ENCODE results near the gene LGALS3BP. TPM values are rescaled to one million over a fixed set of nuclear protein-coding genes. Genes with fewer than 3 reads are reported as not detected.
A peak's percentile ranks its signal among the peaks of the same experiment; 100 is the strongest.

Gene LGALS3BP, protein sequence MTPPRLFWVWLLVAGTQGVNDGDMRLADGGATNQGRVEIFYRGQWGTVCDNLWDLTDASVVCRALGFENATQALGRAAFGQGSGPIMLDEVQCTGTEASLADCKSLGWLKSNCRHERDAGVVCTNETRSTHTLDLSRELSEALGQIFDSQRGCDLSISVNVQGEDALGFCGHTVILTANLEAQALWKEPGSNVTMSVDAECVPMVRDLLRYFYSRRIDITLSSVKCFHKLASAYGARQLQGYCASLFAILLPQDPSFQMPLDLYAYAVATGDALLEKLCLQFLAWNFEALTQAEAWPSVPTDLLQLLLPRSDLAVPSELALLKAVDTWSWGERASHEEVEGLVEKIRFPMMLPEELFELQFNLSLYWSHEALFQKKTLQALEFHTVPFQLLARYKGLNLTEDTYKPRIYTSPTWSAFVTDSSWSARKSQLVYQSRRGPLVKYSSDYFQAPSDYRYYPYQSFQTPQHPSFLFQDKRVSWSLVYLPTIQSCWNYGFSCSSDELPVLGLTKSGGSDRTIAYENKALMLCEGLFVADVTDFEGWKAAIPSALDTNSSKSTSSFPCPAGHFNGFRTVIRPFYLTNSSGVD
- total RNA-seq (2021) (507 and 685 TPM in 2 replicates), Bru-seq, nascent RNA (percentile 67 among the genes with signal in this experiment), BruChase-seq, experiment 1, labeled RNA remaining after a 2-hour chase (percentile 75 among the genes with signal in this experiment), BruChase-seq, experiment 2, labeled RNA remaining after a 6-hour chase (percentile 88 among the genes with signal in this experiment)
- long read RNA-seq, transcript LGALS3BP-201 (6 exons, 2,405 nt) = major isoform, 880 of 1,025 reads
- long read RNA-seq, transcript LGALS3BP-210 (3 exons, 882 nt) = minor isoform, 8 of 1,025 reads
- long read RNA-seq, transcript LGALS3BP-218 (5 exons, 1,961 nt) = minor isoform, 6 of 1,025 reads
- long read RNA-seq, transcript LGALS3BP-202 (5 exons, 936 nt) = minor isoform, 14 of 1,025 reads
- long read RNA-seq, partial matches to known transcripts = 38 of 1,025 reads
- long read RNA-seq, other reads (novel, unspliced or antisense) = 79 of 1,025 reads

DNA sequence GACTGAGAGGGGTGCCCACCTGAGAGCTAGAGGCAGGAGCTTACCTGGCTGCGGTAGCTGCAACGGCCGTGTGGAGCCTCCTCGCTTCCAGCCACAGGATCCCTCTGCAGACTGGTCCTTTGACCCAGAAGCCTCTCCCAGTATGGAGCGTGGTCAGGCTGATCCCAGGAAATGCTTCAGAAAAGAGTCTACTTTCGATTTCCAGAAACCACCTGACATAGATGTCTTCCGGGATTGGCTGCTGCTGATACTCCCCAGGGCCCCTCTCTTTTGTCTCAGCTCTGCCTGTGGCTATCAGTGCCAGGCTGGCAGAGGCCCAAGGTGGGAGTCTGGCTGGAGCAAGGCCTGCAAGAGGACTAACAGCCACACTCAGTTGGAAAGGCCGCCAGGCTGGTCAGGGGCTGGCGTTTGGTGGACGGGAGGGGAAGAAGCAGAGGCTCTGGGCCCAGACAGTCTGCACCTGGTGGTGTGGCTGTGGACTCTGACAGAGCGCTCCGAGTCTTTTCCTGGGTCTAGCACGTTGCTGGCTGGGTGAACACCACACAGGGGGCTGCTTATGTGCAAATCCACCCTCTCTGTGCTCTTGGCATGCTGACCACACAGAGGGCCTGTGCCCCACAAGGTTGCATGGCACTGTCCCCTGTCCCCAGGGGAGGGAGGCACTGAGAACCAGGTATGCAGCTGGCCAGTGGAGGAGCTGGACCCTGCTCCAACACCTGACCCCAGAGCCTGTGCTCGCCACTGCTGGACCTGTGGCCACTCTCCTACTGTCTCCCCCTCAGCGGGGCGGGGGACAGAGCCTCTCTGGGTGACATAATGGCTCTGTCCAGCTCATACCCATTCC lies at the start of gene LGALS3BP:
LGALS3BP (minus strand) TSS at position 144 of the 844 bp plus-strand sequence. CDS start 2,732 bp downstream, outside the sequence.
- ChIA-PET CTCF (interaction anchor here (0.6 to 0.9 kb wide), 2 partner anchors 18 to 126 kb away, joined by 3 to 6 read pairs; no protein-coding TSS in a partner anchor), POLR2A (ENCODE audit: unreplicated experiment) (interaction anchor here (0.5 to 0.6 kb wide), 2 partner anchors 9 to 38 kb away, joined by 5 to 23 read pairs; no protein-coding TSS in a partner anchor)
- peak within 1 kb of the TSS; percentile 45; the same call in 1 of the 2 replicates for H3K27ac ChIP-seq
- no TSS peak for BruUV-seq (replicated peaks)
- peaks cover 21% of the 10 kb centered on the region for H3K4me1 ChIP-seq (replicated peaks; ENCODE audit: insufficient read depth)
- H2AFZ ChIP-seq = peak within 1 kb of the TSS; percentile 64; the same call in 1 of the 2 replicates
- peaks cover 33% of the 10 kb centered on the region for H3K79me2 ChIP-seq (ENCODE audit: low read depth)
- no peaks in the 10 kb centered on the region for H3K36me3 ChIP-seq (ENCODE audit: low read depth)
- peak; percentile 76 to 87 for DNase-seq
- no peaks in the 10 kb centered on the region for H3K9me3 ChIP-seq (ENCODE audit: insufficient read depth, low read depth)
- intact Hi-C loops (cut with micrococcal nuclease; ENCODE audit: unreplicated experiment) = loop anchor here (2.0 kb wide), 1 partner anchor 25 kb away; no protein-coding TSS in a partner anchor
- peak within 1 kb of the TSS; percentile 92 for H3K4me2 ChIP-seq
- no peaks in the 10 kb centered on the region; the same call in 1 of the 2 replicates for H4K20me1 ChIP-seq (ENCODE audit: insufficient read depth)
- H3K27me3 ChIP-seq (ENCODE audit: insufficient read depth, low read depth) = no peaks in the 10 kb centered on the region
- no peaks in the 10 kb centered on the region for H3K9me2 ChIP-seq (ENCODE audit: insufficient read depth)
- no peak for TF ChIP-seq EZH2 (IDR thresholded peaks at IDR 0.05; ENCODE audit: low read depth)
- TF ChIP-seq, protein P1, sequence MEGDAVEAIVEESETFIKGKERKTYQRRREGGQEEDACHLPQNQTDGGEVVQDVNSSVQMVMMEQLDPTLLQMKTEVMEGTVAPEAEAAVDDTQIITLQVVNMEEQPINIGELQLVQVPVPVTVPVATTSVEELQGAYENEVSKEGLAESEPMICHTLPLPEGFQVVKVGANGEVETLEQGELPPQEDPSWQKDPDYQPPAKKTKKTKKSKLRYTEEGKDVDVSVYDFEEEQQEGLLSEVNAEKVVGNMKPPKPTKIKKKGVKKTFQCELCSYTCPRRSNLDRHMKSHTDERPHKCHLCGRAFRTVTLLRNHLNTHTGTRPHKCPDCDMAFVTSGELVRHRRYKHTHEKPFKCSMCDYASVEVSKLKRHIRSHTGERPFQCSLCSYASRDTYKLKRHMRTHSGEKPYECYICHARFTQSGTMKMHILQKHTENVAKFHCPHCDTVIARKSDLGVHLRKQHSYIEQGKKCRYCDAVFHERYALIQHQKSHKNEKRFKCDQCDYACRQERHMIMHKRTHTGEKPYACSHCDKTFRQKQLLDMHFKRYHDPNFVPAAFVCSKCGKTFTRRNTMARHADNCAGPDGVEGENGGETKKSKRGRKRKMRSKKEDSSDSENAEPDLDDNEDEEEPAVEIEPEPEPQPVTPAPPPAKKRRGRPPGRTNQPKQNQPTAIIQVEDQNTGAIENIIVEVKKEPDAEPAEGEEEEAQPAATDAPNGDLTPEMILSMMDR (conservative IDR thresholded peaks at IDR 0.05) = no peak
- H3F3A ChIP-seq (ENCODE audit: insufficient read depth, low read depth) = no peaks in the 10 kb centered on the region; the same call in 1 of the 2 replicates
- peak within 1 kb of the TSS; percentile 81 for H3K4me3 ChIP-seq

DNA sequence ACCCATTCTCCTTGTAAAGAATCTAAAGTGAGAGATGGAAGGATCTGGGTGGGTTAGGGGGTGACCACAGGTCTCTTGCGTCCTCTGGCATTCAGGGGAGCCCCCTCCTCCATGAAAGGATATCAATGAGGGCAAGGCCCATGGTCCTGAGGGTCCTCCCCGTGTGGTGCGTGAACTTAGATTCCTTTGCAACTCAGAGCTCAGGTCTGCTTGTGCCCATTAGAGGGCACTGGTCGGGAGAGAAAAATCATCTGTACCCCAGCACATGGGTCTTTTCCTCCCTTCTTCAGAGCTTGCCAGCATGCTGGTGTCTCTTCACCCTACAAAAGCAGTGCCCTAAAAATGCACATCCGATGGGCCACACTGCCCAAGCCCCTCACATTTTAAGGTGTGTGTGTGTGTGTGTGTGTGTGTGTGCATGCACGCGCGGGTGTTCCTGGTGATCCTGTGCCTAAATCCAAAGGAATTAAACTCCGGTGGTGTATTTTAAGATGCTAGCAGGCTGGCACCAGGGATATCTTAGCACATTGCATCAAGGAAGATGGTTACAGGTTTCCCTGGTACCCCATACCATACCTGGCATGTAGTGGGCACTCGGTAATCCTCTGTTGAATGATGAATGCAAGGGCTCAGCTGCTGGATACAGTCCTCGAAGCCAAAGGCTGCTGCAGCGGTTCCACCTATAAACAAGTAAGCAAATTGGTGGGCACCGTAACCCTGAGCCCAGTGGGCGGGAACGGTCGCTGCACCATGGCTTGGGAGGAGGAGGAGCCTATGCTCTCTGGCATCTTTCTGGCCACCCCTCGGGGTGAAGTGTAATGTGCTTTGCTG lies 49.0 kb upstream of the LGALS3BP start:
- CTCF ChIA-PET = interaction anchor here (0.7 kb wide), 1 partner anchor 43 kb away, joined by 3 read pairs; no protein-coding TSS in a partner anchor

More for the DNA sequence above, 49.0 kb upstream of the LGALS3BP start:
- Histone ChIP-seq H3K36me3 (ENCODE audit: low read depth) (no peaks in the 10 kb centered on the region), H3K4me2 (no peak overlapping the region), H3K9me2 (ENCODE audit: insufficient read depth) (no peaks in the 10 kb centered on the region), H2AFZ (no peak overlapping the region), H3K27ac (no peak overlapping the region), H3F3A (ENCODE audit: insufficient read depth, low read depth) (0 out of 2 replicates have a peak, but pooled peaks cover 6% of the 10 kb centered on the region), H3K4me1 (replicated peaks; ENCODE audit: insufficient read depth) (peaks cover 37% of the 10 kb centered on the region), H3K9me3 (ENCODE audit: insufficient read depth, low read depth) (no peaks in the 10 kb centered on the region), H3K27me3 (ENCODE audit: insufficient read depth, low read depth) (no peaks in the 10 kb centered on the region), H4K20me1 (ENCODE audit: insufficient read depth) (no peaks in the 10 kb centered on the region), H3K79me2 (ENCODE audit: low read depth) (no peaks in the 10 kb centered on the region), H3K4me3 (no peak overlapping the region)
- TF ChIP-seq EZH2 (IDR thresholded peaks at IDR 0.05; ENCODE audit: low read depth) = no peak
- TF ChIP-seq, protein P1 (conservative IDR thresholded peaks at IDR 0.05) = no peak
- POLR2A ChIA-PET (ENCODE audit: unreplicated experiment) = interaction anchor here (0.6 kb wide), 1 partner anchor 854 kb away, joined by 7 read pairs; no protein-coding TSS in a partner anchor
- intact Hi-C loops (cut with micrococcal nuclease; ENCODE audit: unreplicated experiment) = no loop called here
- no TSS peak for BruUV-seq (replicated peaks)
- DNase-seq = no peak

Measured in PC-9 (cell line).